ENCODE data around the gene SHC2.

GRCh38 chr19:370641-371330, 90.0 kb downstream of the SHC2 start:
- TF ChIP-seq POLR2A (IDR thresholded peaks at IDR 0.05; ENCODE audit: low read length), result no peak
- TF ChIP-seq GATA1 (IDR thresholded peaks at IDR 0.05; ENCODE audit: low read depth, low read length), result no peak
